HG02798 (cell line): ENCODE measurements around the gene CD200.
"Not testable (repeated sequence)": the region's sequence is repeated elsewhere in the genome, so short reads cannot be mapped to it uniquely, and the experiment has no call there.

Experiments used
- ATAC-seq: cut with Tn5 transposase; IDR thresholded peaks from one replicate; pipeline ENCODE4 v1.9.1; 2021; ENCODE audit warnings: mild to moderate bottlenecking; ENCODE audit not compliant: unreplicated experiment, poor library complexity

Gene CD200

DNA sequence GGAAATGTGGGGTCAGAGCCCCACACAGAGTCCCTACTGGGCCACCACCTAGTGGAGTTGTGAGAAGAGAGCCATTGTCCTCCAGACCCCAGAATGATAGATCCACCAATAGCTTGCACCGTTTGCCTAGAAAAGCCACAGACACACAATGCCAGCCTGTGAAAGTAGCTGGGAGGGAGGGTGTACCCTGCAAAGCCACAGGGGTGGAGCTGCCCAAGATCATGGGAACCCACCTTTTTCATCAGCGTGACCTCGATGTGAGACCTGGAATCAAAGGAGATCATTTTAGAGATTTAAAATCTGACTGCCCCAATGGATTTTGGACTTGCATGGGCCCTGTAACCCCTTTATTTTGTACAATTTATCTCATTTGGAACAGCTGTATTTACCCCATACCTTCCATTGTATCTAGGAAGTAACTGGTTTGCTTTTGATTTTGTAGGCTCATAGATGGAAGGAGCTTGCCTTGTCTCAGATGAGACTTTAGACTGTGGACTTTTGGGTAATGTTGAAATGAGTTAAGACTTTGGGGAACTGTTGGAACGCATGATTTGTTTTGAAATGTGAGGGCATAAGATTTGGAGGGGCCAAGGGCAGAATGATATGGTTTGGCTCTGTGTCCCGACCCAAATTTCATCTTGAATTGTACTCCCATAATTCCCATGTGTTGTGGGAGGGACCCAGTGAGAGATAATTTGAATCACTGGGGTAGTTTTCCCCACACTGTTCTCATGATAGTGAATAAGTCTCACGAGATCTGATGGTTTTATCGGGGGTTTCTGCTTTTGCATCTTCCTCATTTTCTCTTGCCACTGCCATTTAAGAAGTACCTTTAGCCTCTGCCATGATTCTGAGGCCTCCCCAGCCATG is 49.0 kb downstream of the CD200 start:
- no peak for ATAC-seq

DNA sequence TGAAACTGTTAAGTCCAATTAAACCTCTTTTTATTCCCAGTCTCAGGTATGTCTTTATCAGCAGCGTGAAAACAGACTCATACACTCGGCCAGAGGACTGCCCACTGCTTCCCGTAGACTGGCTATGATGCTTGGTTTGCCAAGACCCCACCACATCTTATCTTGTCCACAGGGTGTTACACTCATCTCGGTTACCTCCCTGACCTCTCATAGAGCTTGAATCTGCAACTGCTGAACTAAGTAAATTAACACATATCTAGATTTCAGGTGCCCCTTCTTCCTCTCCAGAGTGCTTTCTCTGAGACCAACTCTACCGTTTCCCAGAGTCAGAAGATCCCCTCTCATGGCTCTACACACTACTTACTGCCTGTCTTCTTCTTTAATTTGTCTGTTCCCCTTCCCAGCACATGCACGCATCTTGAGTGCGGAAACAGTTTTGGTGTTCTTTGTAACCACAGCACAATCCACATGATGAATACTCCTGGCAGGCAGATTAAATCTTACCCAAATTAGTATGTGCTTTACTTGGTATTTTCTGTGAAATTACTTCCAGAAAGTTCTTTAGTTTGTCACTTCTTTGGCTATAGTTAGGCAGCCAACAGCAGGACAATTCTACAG is 49.7 kb downstream of the CD200 start:
- ATAC-seq, result no peak

- no peak for ATAC-seq
These were observed 51.8 kb downstream of the CD200 start for GRCh38 chr3:112384769-112385168.

GRCh38 chr3:112388972-112389371 is 56.0 kb downstream of the CD200 start:
- ATAC-seq, result no peak

- ATAC-seq, result no peak
These were observed 57.0 kb downstream of the CD200 start for GRCh38 chr3:112389961-112390360.

GRCh38 chr3:112390783-112391641 is 58.1 kb downstream of the CD200 start:
- no peak for ATAC-seq

DNA sequence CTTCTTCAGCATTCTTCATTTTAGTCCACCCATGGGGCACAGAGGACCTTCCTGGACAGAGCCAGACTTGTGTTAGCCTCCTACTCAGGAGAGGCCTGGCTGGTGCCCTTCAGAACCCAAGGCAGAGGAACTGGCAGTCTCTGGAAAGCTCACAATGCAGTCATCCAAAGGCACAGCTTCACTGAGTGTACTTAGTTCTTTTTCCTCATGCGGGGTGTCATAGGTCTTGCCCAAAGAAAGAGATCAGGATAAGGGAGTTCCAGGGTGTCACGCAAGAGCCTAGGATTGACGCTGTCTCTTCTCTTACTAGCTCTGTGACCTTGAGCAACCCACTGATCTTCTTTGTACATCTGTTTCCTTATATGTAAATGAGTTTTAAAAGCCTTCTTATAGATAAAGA is 58.7 kb downstream of the CD200 start:
- no peak for ATAC-seq

GRCh38 chr3:112392393-112393359 is 59.7 kb downstream of the CD200 start:
- no peak for ATAC-seq

DNA sequence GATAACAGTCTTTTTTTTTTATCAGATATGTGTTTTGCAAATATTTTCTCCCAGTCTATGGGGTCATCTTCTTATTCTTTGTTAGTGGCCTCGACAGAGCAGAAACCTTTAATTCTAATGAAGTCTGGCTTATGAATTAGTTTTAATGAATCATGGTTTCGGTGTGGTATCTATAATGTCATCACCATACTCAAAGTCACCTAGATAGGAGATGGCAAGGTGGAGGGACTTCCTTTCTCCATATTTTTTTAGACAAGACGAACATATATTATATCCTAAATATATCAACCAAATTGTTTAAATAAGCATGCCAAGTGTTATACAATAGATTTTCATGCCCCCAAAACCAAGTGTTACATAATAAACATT is 60.4 kb downstream of the CD200 start:
- no peak for ATAC-seq

DNA sequence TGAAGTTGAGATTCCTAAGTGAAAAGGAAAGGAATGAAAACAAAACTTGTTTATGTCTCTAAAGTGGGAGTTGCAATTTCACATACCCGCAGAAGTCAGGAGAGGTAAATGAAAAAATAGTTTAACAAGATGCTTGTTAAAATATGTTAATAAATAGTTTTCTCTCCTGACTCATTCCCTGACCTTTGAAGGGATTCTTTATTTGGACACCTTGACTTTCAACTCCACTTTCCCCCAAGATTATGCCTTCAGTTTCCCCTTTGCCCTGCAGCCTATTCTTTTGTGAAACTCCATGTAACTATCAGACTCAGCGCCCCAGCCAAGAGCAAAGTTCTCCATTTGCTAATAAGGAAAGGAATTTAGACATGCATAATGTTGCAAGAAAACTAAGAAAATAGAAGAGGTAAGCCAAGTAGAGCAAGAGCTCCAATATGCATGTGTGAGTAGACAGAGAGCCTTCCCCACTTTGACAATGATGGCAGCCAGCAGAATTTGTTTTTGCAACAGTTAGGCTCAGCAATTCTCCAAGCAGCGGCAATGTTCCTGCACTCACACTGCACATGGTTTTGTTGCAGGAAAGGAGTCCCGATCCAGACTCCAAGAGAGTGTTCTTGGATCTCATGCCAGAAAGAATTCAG is 61.2 kb downstream of the CD200 start:
- ATAC-seq, result no peak

- ATAC-seq, result no peak
These were observed 62.4 kb downstream of the CD200 start for GRCh38 chr3:112395181-112395895.

DNA sequence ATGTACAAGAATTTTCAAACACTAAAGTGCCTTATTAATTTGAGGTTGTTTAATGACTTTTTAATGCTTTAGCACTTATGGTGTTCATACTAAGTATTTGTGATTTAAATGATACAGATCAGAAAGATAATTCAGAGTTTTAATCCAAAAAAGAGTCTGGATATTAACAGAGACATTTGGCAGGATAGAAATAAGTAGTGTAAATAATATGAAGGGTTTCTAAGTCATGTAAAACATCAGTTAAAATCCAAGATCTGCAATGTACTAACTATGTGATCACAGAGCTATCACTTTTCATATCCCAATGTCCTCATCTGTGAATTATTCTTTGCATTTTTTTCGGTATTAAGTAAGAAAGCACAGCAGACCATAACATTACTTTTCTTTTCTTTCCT is 62.9 kb downstream of the CD200 start:
- ATAC-seq, result no peak

DNA sequence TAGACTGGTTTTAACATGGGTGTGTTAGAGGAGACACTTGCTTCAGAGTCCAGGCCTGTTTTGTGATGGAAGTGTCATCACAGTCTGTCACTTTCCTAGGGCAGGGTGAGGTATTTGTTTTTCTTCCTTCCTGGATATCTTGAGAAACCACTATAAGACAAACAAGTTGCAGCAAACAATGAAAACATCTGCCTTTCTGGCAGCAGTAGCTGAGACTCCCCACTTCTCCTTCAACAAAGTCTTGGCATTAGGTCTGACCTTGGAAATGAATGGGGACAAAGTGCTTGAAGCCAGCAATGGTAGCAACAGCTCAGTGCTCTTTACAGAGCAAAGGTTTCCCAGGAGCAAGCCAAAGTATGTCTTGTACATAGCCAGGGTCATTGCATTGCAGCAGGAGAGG is 64.6 kb downstream of the CD200 start:
- no peak for ATAC-seq

DNA sequence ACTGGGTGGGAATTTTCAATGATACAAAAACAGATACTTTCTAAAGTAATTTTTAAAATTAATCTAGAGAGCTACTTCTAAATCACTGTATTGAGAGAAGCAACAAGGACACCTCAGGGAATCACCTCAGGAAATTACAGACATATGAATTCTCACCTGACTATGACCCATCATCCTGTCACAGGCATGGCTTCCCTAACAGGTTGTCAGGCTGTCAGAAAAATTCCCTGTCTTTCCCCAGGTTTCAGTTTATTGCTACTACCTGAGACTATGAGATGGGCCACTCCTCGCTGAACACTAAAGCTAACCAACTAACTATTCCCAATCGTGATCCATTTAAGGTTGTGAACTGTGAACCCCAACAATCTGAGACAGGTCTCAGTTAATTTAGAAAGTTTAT is 66.1 kb downstream of the CD200 start:
- no peak for ATAC-seq

DNA sequence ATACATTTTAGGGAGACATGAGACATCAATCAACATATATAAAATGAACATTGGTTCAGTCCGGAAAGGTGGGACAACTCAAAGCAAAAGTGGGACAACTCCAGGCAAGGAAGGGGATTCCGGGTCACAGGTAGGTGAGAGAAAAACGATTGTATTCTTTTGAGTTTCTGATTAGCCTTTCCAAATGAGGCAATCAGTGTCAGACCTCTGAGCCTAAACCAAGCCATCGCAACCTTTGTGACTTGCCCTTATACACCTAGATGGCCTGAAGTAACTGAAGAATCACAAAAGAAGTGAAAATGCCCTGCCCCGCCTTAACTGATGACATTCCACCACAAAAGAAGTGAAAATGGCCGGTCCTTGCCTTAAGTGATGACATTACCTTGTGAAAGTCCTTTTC is 66.6 kb downstream of the CD200 start:
- ATAC-seq, result not testable (repeated sequence)

GRCh38 chr3:112400317-112400716 is 67.4 kb downstream of the CD200 start:
- ATAC-seq, result not testable (repeated sequence)

DNA sequence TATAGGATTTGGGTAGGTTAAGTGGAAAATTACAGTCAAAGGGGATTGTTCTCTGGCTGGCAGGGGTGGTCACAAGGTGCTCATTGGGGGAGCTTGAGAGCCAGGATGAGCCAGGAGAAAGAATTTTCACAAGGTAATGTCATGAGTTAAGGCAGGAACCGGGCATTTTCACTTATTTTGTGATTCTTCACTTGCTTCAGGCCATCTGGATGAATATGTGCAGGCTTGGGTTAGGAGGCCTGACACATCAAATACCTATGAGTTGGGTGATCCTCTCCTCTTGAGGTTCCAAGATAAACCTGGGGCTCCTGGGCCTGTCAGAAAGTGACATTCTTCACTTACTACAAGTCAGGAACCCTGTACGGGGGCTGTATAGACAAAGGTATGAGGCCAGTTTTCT is 68.7 kb downstream of the CD200 start:
- no peak for ATAC-seq

DNA sequence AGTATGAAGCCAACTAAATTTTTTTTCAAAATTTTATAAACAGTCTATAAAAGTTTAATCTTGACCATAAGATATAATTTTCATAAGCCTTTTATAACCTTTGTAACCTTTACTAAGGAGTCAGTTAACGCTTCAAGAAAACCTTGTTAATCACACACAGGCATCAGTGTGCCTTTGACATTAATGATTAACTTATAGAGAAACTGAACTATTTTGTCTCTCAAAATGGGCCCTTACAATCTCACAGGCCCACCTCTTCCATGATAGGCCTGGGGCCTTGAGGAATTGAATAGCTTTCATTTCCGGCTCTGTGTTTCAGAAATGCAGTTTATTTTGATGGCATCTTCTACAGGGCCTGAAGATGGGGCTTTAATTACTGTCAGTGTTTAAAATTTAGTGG is 70.1 kb downstream of the CD200 start:
- ATAC-seq, result no peak
